Smooth muscle cell (in vitro differentiated cells): ENCODE results near the gene CAMKK2. TPM values are rescaled to one million over a fixed set of nuclear protein-coding genes. Genes with fewer than 3 reads are reported as not detected.

Experiments used
- DNase-seq: peaks from one replicate; lab custom pipeline; 2025; ENCODE audit not compliant: unreplicated experiment; lab: John Stamatoyannopoulos, UW
- H2AFZ ChIP-seq: fragments of 200-600 bp; sonication (generic); 2 replicates; pipeline ENCODE4 v1.6.0; 2016; ENCODE audit warnings: antibody characterized with exemption, low read depth, mild to moderate bottlenecking
- H3F3A ChIP-seq: fragments of 200-600 bp; sonication (generic); 2 replicates; pipeline ENCODE4 v1.6.0; 2017; ENCODE audit warnings: antibody characterized with exemption, low read depth
- H3K27ac ChIP-seq: fragments of 200-600 bp; sonication (generic); 2 replicates; pipeline ENCODE4 v1.5.1; 2016; ENCODE audit warnings: low read depth, mild to moderate bottlenecking
- H3K27me3 ChIP-seq: fragments of 200-600 bp; sonication (generic); 2 replicates; pipeline ENCODE4 v1.6.1; 2016; ENCODE audit warnings: low read depth, mild to moderate bottlenecking
- H3K36me3 ChIP-seq: fragments of 200-600 bp; sonication (generic); 2 replicates; pipeline ENCODE4 v1.5.1; 2016; ENCODE audit warnings: low read depth
- H3K4me1 ChIP-seq: fragments of 200-600 bp; sonication (generic); 2 replicates; pipeline ENCODE4 v1.5.1; 2016; ENCODE audit warnings: low read depth
- H3K4me2 ChIP-seq: fragments of 200-600 bp; sonication (generic); 2 replicates; pipeline ENCODE4 v1.6.0; 2016; ENCODE audit warnings: mild to moderate bottlenecking
- H3K4me3 ChIP-seq: fragments of 200-600 bp; sonication (generic); 2 replicates; pipeline ENCODE4 v1.5.1; 2016; ENCODE audit warnings: mild to moderate bottlenecking
- H3K79me2 ChIP-seq: fragments of 200-600 bp; sonication (generic); 2 replicates; pipeline ENCODE4 v1.6.0; 2016; ENCODE audit warnings: low read depth, mild to moderate bottlenecking
- H3K9ac ChIP-seq: fragments of 200-600 bp; sonication (generic); 2 replicates; pipeline ENCODE4 v1.6.0; 2016; ENCODE audit warnings: low read depth
- H3K9me3 ChIP-seq: fragments of 200-600 bp; sonication (generic); replicated peaks from 2 replicates; pipeline ENCODE4 v1.5.1; 2016; ENCODE audit warnings: low read depth
- H4K20me1 ChIP-seq: fragments of 200-600 bp; sonication (generic); 2 replicates; pipeline ENCODE4 v1.6.0; 2016; ENCODE audit warnings: low read depth
- whole genome bisulfite sequencing: methylation state at CpG from one replicate; pipeline ENCODE4 v1.1.7; 2016; ENCODE audit warnings: low lambda C conversion rate; 5-methylcytosine and 5-hydroxymethylcytosine counted together
- polyA plus RNA-seq: library from polyadenylated mRNA; unstranded; fragments of >200 nt; fragmentation: Nextera tagmentation; extraction: Ambion mirVana; gene quantifications from 2 replicates; pipeline ENCODE4 v1.2.1, GENCODE V29; 2016
- total RNA-seq: library from RNA; depleted of rRNA; stranded (reverse); fragments of >200 nt; gene quantifications from 2 replicates; pipeline ENCODE4 v1.2.3, GENCODE V29; 2014
- TF ChIP-seq, protein P1 (sequence below): fragments of 200-600 bp; sonication (generic); IDR thresholded peaks from 2 replicates; pipeline ENCODE4 v1.5.1; 2017; ENCODE audit warnings: borderline replicate concordance, mild to moderate bottlenecking, antibody characterized with exemption; ENCODE audit not compliant: insufficient read depth, poor library complexity, severe bottlenecking

The CAMKK2 gene
- total and polyA plus RNA-seq, 2 experiments from 2014 or later: 13.3 to 23.4 TPM

DNA sequence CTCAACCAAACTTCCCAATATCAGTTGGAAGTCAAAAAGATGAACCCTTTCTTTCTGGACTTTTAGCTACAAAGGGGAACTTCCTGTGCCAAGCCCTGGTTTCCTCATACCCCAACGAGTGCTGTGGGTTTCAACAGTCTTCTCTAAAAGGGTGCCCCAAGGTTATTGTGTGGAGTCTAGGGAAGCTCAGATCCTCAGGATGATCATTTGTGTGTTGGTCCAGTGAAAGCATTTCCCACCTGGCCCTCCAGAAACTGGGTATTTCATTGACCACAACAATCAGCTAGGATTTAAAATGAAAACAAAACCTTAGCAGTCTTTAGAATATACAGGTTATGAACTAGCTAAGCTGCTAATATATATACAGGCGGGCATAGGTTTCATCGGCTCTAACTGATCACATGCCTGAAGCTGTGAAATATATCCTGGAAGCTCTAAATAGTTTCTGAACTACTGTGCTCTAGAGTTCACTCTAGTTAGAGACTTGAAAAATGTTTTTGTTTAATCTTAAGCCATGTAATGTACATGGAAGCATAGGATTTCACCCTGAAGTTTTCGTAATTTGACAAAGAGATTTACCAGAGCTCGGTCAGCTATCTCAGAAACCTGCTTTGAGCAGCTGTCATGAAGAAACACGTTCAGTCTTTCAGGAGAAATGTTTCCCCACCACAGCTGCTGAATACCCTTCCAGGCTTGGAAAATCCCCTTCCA, 57.0 kb downstream of the CAMKK2 start:
- no peaks in the 10 kb centered on the region for H3F3A ChIP-seq
- no peak for DNase-seq
- TF ChIP-seq, protein P1, sequence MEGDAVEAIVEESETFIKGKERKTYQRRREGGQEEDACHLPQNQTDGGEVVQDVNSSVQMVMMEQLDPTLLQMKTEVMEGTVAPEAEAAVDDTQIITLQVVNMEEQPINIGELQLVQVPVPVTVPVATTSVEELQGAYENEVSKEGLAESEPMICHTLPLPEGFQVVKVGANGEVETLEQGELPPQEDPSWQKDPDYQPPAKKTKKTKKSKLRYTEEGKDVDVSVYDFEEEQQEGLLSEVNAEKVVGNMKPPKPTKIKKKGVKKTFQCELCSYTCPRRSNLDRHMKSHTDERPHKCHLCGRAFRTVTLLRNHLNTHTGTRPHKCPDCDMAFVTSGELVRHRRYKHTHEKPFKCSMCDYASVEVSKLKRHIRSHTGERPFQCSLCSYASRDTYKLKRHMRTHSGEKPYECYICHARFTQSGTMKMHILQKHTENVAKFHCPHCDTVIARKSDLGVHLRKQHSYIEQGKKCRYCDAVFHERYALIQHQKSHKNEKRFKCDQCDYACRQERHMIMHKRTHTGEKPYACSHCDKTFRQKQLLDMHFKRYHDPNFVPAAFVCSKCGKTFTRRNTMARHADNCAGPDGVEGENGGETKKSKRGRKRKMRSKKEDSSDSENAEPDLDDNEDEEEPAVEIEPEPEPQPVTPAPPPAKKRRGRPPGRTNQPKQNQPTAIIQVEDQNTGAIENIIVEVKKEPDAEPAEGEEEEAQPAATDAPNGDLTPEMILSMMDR: no peak
- H3K4me1 ChIP-seq: peaks cover 16% of the 10 kb centered on the region
- no peaks in the 10 kb centered on the region for H3K9me3 ChIP-seq
- no peaks in the 10 kb centered on the region for H3K27me3 ChIP-seq
- H3K4me3 ChIP-seq: no peak overlapping the region
- no peak overlapping the region for H3K4me2 ChIP-seq
- 79% methylated on average over 6 of the region's 6 CpGs for whole genome bisulfite sequencing
- H3K27ac ChIP-seq: no peak overlapping the region
- no peaks in the 10 kb centered on the region for H4K20me1 ChIP-seq
- H3K79me2 ChIP-seq: no peaks in the 10 kb centered on the region
- H2AFZ ChIP-seq: no peak overlapping the region
- no peak overlapping the region for H3K9ac ChIP-seq
- no peaks in the 10 kb centered on the region for H3K36me3 ChIP-seq

DNA sequence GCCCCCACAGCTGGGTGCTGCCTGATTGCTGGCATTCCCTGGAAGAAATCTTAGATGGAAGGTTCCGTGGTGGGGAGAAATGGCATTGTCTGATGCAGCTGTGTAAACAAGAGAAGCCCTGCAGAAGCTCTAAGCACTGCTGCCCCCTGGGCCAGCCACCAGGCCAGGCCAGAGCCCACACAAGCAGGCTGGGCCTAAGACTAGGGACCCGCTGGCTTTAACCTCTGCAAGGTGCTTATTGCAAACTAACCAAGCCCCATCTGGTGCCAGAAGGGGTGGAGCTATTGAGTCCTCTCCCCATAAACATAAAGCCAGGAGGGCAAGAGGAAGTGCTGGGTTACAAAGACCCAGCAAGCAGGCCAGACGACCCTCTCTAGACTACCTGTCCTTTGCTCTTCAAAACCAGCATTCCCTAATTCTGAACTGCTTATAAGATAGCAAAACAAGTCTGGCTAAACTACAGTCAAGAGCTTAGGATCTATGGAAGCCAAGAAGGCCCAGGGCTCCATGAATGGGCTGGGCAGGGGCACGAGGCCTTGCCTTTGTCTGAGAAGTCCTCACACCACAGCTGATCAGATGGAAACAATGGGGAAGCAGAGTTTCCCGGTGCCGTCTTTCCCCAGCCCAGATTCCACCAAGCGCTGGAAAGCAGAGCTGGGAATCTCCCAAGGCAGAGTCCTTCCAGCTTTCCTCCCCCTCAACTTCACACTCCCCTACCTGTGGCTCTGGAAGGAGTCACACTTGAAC, 57.7 kb downstream of the CAMKK2 start:
- Histone ChIP-seq H3K9ac (no peak overlapping the region), H3K4me2 (no peak overlapping the region), H3F3A (no peaks in the 10 kb centered on the region), H3K4me3 (no peak overlapping the region), H2AFZ (no peak overlapping the region), H3K27me3 (no peaks in the 10 kb centered on the region), H4K20me1 (no peaks in the 10 kb centered on the region), H3K9me3 (no peaks in the 10 kb centered on the region), H3K36me3 (no peaks in the 10 kb centered on the region), H3K27ac (no peak overlapping the region), H3K79me2 (no peaks in the 10 kb centered on the region), H3K4me1 (peaks cover 16% of the 10 kb centered on the region)
- 86% methylated on average over 7 of the region's 7 CpGs for WGBS
- no peak for DNase-seq
- TF ChIP-seq, protein P1: no peak

DNA sequence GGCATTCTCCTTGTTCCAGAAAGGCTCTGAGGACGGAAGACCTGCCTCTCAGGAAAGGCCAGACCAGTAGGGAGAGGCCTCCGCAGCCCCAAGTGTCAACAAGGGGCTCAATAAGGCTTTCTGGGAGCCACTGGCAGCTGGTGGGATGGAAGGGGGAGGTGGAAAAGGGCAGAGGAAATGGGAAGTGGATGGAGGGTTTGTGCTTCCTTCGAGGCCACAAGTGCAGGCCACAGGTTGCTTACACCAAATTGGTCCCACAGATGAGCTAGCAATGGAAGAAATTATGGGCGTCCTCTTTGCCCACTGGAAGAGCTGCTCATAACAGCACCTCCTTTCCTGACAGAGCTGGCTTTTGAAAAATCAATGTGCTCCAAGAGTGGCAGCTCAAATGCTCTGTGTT, 58.4 kb downstream of the CAMKK2 start:
- Histone ChIP-seq H3K4me1 (peaks cover 16% of the 10 kb centered on the region), H3K27ac (no peak overlapping the region), H4K20me1 (no peaks in the 10 kb centered on the region), H3K79me2 (no peaks in the 10 kb centered on the region), H3K27me3 (no peaks in the 10 kb centered on the region), H3K9me3 (no peaks in the 10 kb centered on the region), H3K9ac (no peak overlapping the region), H3K4me3 (no peak overlapping the region), H3K36me3 (no peaks in the 10 kb centered on the region), H2AFZ (no peak overlapping the region), H3F3A (no peaks in the 10 kb centered on the region), H3K4me2 (no peak overlapping the region)
- 95% methylated on average over 4 of the region's 4 CpGs for WGBS
- TF ChIP-seq, protein P1: no peak
- DNase-seq: no peak
